ENCODE measurements around the gene NDUFB6. TPM values are rescaled to one million over a fixed set of nuclear protein-coding genes. Genes with fewer than 3 reads are reported as not detected.

NDUFB6 gene
- total and polyA plus RNA-seq, 2 donors from 2014 or later, result 47.6 to 132 TPM

GRCh38 chr9:32579706-32580331 is 6.9 kb upstream of the NDUFB6 start:
- Histone ChIP-seq H3K27me3 (ENCODE audit: control insufficient read depth, insufficient read depth, low read length) (no peaks in the 10 kb centered on the region), H3K9ac (ENCODE audit: low read length in 3 of 3) (no peak overlapping the region), H3K36me3 (ENCODE audit: control insufficient read depth in 2 of 3, insufficient read depth in 3 of 3, low read length in 3 of 3) (no peaks in the 10 kb centered on the region), H3K27ac (ENCODE audit: low read depth in 2 of 2, low read length in 2 of 2) (no peak overlapping the region), H3K4me1 (ENCODE audit: control insufficient read depth in 2 of 3, insufficient read depth in 2 of 3, low read depth in 1 of 3, low read length in 3 of 3) (peaks cover 0 to 2% (median 0%) of the 10 kb centered on the region in 3 donors), H3K4me3 (ENCODE audit: low read length in 3 of 3) (no peak overlapping the region), H3K9me3 (ENCODE audit: control insufficient read depth in 2 of 3, insufficient read depth in 1 of 3, low read length in 3 of 3) (no peaks in the 10 kb centered on the region)
- DNase-seq, result peak; percentile 56 to 79 (median 64)
- TF ChIP-seq CTCF (IDR thresholded peaks at IDR 0.05; ENCODE audit: borderline replicate concordance, extremely low read depth, insufficient read depth), result peak; percentile 93
- intact Hi-C loops (cut with DNase I), result loop anchor here (5.0 to 10.0 kb wide), 2 partner anchors 203 to 385 kb away; no protein-coding TSS in a partner anchor
- peak; percentile 87 for FAIRE-seq

DNA sequence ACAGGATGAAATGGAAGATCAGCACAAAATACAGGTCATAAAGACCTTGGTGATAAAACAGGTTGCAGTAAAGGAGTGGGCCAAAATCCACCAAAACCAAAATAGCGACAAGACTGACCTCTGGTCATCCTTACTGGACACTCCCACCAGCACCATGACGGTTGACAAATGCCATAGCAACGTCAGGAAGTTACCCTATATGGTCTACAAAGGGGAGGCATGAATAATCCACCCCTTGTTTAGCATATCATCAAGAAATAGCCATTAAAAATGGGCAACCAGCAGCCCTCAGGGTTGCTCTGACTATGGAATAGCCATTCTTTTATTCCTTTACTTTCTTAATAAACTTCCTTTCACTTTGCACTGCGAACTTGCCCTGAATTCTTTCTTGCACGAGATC is 6.0 kb upstream of the NDUFB6 start:
- Histone ChIP-seq H3K9ac (ENCODE audit: low read length in 3 of 3) (no peak overlapping the region), H3K9me3 (ENCODE audit: control insufficient read depth in 2 of 3, insufficient read depth in 1 of 3, low read length in 3 of 3) (no peaks in the 10 kb centered on the region), H3K36me3 (ENCODE audit: control insufficient read depth in 2 of 3, insufficient read depth in 3 of 3, low read length in 3 of 3) (no peaks in the 10 kb centered on the region), H3K4me1 (ENCODE audit: control insufficient read depth in 2 of 3, insufficient read depth in 2 of 3, low read depth in 1 of 3, low read length in 3 of 3) (peaks cover 0 to 2% (median 0%) of the 10 kb centered on the region in 3 donors), H3K27me3 (ENCODE audit: control insufficient read depth, insufficient read depth, low read length) (no peaks in the 10 kb centered on the region), H3K4me3 (ENCODE audit: low read length in 3 of 3) (peak overlapping the region in 2 of 3 donors; percentile 24 to 43), H3K27ac (ENCODE audit: low read depth in 2 of 2, low read length in 2 of 2) (no peak overlapping the region)
- FAIRE-seq (no peak), DNase-seq (no peak)
- intact Hi-C loops (cut with DNase I), result loop anchor here (5.0 kb wide), 1 partner anchor 202 kb away; no protein-coding TSS in a partner anchor
- TF ChIP-seq CTCF (IDR thresholded peaks at IDR 0.05; ENCODE audit: borderline replicate concordance, extremely low read depth, insufficient read depth), result no peak

DNA sequence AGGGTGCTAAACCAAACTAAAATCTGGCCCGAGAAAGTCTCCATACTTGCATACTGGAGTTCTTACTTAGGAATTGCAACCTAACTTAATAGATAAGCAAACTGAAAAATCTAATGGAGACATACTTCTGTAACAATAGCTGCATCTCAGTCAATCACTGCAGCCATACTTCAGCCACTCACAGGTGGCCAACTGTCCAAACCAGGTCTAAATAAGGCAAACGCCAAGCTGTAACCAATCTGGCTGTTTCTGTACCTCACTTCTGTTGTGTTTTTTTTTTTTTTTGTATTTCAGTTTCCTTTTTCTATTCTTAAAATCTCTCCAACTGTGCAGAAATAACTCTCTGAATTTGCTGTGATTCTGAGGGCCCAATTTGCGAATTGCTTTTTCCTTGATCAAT is 4.4 kb upstream of the NDUFB6 start:
- no peaks in the 10 kb centered on the region for H3K27me3 ChIP-seq (ENCODE audit: control insufficient read depth, insufficient read depth, low read length)
- H3K4me1 ChIP-seq (ENCODE audit: control insufficient read depth in 2 of 3, insufficient read depth in 2 of 3, low read depth in 1 of 3, low read length in 3 of 3), result peaks cover 0 to 2% (median 0%) of the 10 kb centered on the region in 3 donors
- no peak overlapping the region for H3K27ac ChIP-seq (ENCODE audit: low read depth in 2 of 2, low read length in 2 of 2)
- TF ChIP-seq CTCF (IDR thresholded peaks at IDR 0.05; ENCODE audit: borderline replicate concordance, extremely low read depth, insufficient read depth), result no peak
- intact Hi-C loops (cut with DNase I), result loop anchor here (5.0 kb wide), 1 partner anchor 200 kb away; no protein-coding TSS in a partner anchor
- no peak overlapping the region for H3K4me3 ChIP-seq (ENCODE audit: low read length in 3 of 3)
- FAIRE-seq, result no peak
- no peaks in the 10 kb centered on the region for H3K9me3 ChIP-seq (ENCODE audit: control insufficient read depth in 2 of 3, insufficient read depth in 1 of 3, low read length in 3 of 3)
- H3K9ac ChIP-seq (ENCODE audit: low read length in 3 of 3), result no peak overlapping the region
- H3K36me3 ChIP-seq (ENCODE audit: control insufficient read depth in 2 of 3, insufficient read depth in 3 of 3, low read length in 3 of 3), result no peaks in the 10 kb centered on the region
- no peak for DNase-seq
